ENCODE results near the gene IRGC.

DNA sequence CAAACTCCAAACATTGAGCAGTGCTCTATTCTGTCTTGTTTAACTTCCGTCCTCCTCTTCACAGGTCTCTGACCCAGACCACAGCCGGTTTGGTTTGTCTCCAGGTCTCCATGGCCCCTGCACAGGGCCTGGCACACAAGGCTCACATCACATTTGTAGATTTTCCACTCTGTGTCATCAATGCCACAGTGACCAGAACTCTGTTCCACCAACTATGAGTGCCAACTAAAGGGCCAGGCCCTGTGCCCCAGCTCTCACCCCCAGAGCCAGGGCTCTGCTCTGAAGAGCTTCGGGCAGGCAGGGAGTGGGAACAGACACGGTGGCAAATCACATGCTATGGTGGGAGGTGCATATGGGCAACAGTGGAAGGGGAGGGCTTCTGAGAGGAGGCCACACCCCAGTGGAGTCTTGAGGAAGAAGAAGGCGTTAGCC lies 22.9 kb downstream of the IRGC start:
- no peak for TF ChIP-seq CHD4 (IDR thresholded peaks at IDR 0.05; ENCODE audit: borderline replicate concordance)
- TF ChIP-seq CEBPB (IDR thresholded peaks at IDR 0.05) = no peak
- TF ChIP-seq RNF2 (IDR thresholded peaks at IDR 0.05; ENCODE audit: borderline replicate concordance, low read depth) = no peak
- TF ChIP-seq, protein P1, sequence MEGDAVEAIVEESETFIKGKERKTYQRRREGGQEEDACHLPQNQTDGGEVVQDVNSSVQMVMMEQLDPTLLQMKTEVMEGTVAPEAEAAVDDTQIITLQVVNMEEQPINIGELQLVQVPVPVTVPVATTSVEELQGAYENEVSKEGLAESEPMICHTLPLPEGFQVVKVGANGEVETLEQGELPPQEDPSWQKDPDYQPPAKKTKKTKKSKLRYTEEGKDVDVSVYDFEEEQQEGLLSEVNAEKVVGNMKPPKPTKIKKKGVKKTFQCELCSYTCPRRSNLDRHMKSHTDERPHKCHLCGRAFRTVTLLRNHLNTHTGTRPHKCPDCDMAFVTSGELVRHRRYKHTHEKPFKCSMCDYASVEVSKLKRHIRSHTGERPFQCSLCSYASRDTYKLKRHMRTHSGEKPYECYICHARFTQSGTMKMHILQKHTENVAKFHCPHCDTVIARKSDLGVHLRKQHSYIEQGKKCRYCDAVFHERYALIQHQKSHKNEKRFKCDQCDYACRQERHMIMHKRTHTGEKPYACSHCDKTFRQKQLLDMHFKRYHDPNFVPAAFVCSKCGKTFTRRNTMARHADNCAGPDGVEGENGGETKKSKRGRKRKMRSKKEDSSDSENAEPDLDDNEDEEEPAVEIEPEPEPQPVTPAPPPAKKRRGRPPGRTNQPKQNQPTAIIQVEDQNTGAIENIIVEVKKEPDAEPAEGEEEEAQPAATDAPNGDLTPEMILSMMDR (IDR thresholded peaks at IDR 0.05) = no peak
- no peak for TF ChIP-seq POLR2AphosphoS2 (conservative IDR thresholded peaks at IDR 0.05; ENCODE audit: low read length)
- no peak for TF ChIP-seq ESRRA (IDR thresholded peaks at IDR 0.05; ENCODE audit: borderline replicate concordance, low read length)
- TF ChIP-seq EP300 (IDR thresholded peaks at IDR 0.05) = no peak
- TF ChIP-seq POLR2A (IDR thresholded peaks at IDR 0.05; ENCODE audit: low read length) = no peak
- TF ChIP-seq ZC3H11A (IDR thresholded peaks at IDR 0.05) = no peak
